DMS114 treated with DMSO at 0.1 percent for 48 hours (cell line): ENCODE measurements around the gene IL17RE.
A peak's percentile ranks its signal among the peaks of the same experiment; 100 is the strongest.

Experiments
- DNase-seq: peaks from one replicate; lab custom pipeline; 2025; ENCODE audit not compliant: unreplicated experiment; lab: John Stamatoyannopoulos, UW

IL17RE gene

DNA sequence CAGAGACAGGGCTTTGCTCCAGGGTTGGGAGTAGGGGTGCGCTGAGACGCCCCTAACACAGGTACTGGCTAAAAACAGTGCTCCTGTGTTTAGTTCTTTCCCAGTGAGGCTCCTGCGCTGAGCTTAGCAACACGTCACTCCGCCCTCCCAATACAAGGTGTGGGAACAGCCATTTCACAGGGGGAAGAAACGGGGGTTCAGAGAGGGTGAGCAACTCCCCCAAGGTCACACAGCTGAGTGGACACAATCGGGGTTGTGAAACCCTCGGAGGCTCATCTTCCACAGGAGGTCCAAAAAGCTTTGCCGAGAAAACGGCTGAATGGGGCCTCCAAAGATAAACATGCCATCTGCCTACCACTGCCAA lies 48.9 kb downstream of the IL17RE start:
- DNase-seq = no peak

DNA sequence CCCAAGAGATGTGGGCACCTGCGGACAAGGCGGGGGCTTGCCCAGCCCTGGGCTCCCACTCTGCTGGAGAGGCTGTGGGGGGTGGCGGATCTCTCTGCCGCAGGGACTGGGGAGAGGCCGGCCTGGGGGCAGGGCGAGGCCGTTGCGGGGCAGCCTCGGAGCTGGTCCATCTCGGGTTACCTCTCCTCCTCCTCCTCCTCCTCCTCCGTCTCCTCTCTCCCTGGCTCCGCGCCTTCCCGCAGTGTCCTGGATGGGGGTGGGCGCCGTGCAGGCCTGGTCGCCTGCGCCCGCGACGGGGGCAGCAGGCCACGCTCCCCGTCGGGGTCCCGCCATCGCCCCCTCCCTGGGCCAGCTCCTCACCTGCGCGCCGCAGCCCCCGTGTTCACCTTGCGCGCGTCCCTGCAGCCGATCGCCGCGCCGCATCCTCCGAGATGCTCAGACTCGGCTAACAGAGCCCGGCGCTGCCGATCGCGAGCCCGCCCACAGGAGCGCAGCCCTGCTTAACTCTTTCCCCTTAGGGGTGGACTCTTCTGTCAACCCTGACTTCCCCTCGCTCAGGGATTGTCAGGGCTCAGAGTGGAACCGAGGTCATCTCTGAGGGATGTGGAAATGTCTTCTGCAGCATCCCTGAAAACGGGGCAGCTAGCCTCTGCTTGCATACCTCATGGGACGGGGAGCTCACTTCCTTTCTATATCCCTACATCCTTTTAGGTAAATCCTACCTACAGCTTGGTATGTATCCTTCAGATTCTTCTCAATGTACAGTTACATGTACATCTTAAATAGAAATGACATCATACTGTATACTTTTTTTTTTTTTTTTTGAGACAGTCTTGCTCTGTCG lies 49.5 kb downstream of the IL17RE start, which contains the start of gene PRRT3:
PRRT3 (minus strand) TSS at position 447 of the 844 bp plus-strand sequence. CDS start 2,293 bp downstream, outside the sequence.
- no peak for DNase-seq

DNA sequence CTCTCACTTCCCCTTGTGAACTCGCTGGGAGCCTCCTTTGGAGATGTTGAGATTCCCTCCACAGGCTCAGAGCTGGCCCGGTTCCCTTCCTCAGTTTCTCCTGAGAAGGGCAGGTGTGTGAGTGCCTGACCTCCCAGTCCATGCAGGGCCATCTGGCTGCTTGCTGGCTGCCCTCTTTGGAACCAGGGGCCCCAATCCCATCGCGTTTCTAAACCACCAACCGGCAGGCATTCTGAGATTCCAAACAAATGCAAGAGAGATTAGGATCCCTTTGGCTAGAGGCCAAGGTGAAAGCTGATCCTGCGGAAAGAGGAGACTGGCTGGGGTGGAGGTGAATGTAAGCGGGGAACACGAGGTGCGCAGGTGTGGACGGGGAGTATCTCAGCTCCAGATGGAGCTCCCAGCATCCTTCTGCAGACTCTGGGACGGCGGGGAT lies 52.4 kb downstream of the IL17RE start:
- DNase-seq = no peak

DNA sequence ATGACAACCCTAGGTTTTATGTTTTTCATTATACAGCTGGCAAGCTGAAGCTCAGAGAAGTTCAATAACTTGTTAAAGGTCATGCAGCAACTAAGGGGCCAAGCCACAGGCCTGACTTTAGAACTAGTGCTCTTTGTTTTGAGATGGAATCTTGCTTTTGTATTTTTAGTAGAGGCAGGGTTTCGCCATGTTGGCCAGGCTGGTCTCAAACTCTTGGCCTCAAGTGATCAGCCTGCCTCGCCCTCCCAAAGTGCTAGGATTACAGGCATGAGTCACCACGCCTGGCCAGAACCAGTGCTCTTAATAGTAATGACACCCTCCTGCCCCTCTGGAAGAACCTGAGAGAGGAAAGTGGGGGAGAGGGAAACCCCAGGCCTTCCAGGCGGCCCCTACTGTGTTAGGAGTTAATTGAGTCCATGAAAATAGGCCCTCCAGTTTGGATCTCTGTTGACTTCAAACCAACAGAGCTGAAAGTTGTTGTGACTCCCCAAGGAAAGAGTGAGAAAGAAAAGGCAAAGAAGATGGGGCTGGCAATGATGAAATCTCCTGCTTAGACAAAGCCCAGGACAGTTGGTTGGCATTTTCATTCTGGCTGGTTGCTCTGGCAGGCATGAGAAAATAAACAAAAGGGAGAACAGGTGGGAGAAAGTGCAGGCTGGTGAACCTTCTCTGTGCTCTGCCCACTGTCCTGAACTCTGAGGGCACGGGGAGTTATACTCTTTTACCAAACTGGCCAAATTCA lies 53.1 kb downstream of the IL17RE start:
- no peak for DNase-seq

DNA sequence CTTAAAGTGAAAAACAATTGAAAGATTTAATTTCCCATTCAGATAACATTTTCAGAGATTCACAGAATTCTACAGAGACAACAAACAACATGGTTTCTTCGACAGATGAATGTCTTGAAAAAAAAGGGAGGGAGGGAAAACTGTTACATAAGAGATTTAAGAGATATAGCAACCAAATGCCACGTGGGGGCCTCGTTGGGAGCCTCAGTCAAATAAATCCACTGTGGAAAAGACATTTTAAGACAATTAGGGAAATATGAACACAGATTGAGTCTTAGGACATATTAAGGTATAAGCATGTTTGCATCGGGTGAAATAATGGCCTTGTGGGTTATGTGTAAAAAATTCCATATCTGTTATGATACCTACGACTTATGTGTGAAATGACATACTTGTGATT lies 54.6 kb downstream of the IL17RE start:
- DNase-seq = peak; percentile 11

DNA sequence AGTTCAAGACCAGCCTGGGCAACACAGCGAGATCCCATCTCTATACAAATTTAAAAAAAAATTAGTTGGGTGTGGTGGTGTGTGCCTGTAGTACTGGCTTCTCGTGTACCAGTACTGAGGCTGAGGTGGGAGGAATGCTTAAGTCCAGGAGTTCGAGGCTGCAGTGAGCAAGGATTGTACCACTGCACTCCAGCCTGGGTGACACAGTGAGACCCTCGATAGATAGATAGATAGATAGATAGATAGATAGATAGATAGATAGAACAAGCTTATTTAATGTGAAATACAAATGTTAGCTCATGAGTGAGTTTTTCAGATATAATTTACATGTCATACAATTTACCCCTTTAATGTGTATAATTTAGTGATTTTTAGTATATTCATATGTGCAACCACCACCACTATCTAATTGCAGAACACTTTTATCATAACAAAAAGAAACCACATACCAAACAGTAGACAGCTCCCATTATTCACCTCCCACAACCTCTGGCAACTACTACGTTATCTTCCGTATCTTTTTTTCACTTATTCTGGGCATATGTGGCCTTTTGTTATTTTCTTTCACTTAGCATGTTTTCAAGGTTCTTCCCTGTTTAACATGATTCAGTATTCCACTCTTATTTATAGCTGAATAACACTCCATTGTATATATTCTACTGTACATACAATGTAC lies 62.7 kb downstream of the IL17RE start:
- no peak for DNase-seq
